HEK293 (cell line): ENCODE data around the gene ZNF764.
A peak's percentile ranks its signal among the peaks of the same experiment; 100 is the strongest.
"Not testable (repeated sequence)": the region's sequence is repeated elsewhere in the genome, so short reads cannot be mapped to it uniquely, and the experiment has no call there.

Experiments used
- CTCF ChIA-PET: fragments of 350-600 bp; formaldehyde crosslinking; extraction: SDS; loops from one replicate; lab custom pipeline; 2021; ENCODE audit warnings: antibody characterized with exemption; lab: Yijun Ruan, JAX
- POLR2A ChIA-PET: fragments of 300-600 bp; formaldehyde crosslinking; extraction: SDS; loops from one replicate; lab custom pipeline; 2020; ENCODE audit warnings: antibody characterized with exemption, inconsistent platforms; lab: Yijun Ruan, JAX
- H3K27ac ChIP-seq: fragments of 200-500 bp; sonication (Bioruptor generic); 2 replicates; pipeline ENCODE4 v1.5.1; 2014; ENCODE audit warnings: low read depth, low read length, control low read depth, inconsistent platforms; ENCODE audit errors: extremely low read depth
- H3K36me3 ChIP-seq, 2 experiments: fragments of 200-500 bp in 1 of 2; sonication (Bioruptor generic) in 1 of 2; 1 replicate in 1 of 2; 2 replicates in 1 of 2; pipeline ENCODE4 v1.5.1; 2014 to 2017; ENCODE audit warnings: inconsistent platforms in 2 of 2, low read length in 2 of 2; ENCODE audit not compliant: control insufficient read depth in 2 of 2, insufficient read depth in 1 of 2
- H3K4me1 ChIP-seq: fragments of 200-500 bp; sonication (Bioruptor generic); 2 replicates; pipeline ENCODE4 v1.5.1; 2014; ENCODE audit warnings: mild to moderate bottlenecking, low read length, inconsistent platforms; ENCODE audit not compliant: control insufficient read depth, insufficient read depth
- H3K4me3 ChIP-seq: 2 replicates; pipeline ENCODE4 v1.5.1; 2011; ENCODE audit warnings: low read depth, mild to moderate bottlenecking, control low read depth, low read length, moderate library complexity
- H3K9me3 ChIP-seq: fragments of 200-500 bp; sonication (Bioruptor generic); 2 replicates; pipeline ENCODE4 v1.5.1; 2014; ENCODE audit warnings: low read depth, low read length, inconsistent platforms; ENCODE audit not compliant: control insufficient read depth, insufficient read depth
- ATF2 ChIP-seq: fragments of 450-650 bp; formaldehyde crosslinking; IDR thresholded peaks from 2 replicates; pipeline ENCODE4 v1.5.1; 2016; ENCODE audit warnings: missing biosample characterization, missing genetic modification characterization, low read depth
- MYNN ChIP-seq: fragments of 450-650 bp; formaldehyde crosslinking; IDR thresholded peaks from 2 replicates; pipeline ENCODE4 v1.5.1; 2016; ENCODE audit warnings: missing biosample characterization, missing genetic modification characterization, borderline replicate concordance
- SCRT1 ChIP-seq: fragments of 450-650 bp; formaldehyde crosslinking; IDR thresholded peaks from 2 replicates; pipeline ENCODE4 v1.5.1; 2016; ENCODE audit warnings: missing biosample characterization, missing genetic modification characterization, borderline replicate concordance
- SCRT2 ChIP-seq: fragments of 450-650 bp; formaldehyde crosslinking; IDR thresholded peaks from 2 replicates; pipeline ENCODE4 v1.5.1; 2016; ENCODE audit warnings: missing biosample characterization, missing genetic modification characterization
- SP3 ChIP-seq: fragments of 450-650 bp; formaldehyde crosslinking; IDR thresholded peaks from 2 replicates; pipeline ENCODE4 v1.5.1; 2016; ENCODE audit warnings: missing biosample characterization, missing genetic modification characterization
- TSHZ1 ChIP-seq: fragments of 450-650 bp; formaldehyde crosslinking; IDR thresholded peaks from 2 replicates; pipeline ENCODE4 v1.5.1; 2016; ENCODE audit warnings: missing biosample characterization, missing genetic modification characterization, borderline replicate concordance
- ZBTB8A ChIP-seq: fragments of 450-650 bp; formaldehyde crosslinking; IDR thresholded peaks from 2 replicates; pipeline ENCODE4 v1.5.1; 2016; ENCODE audit warnings: missing biosample characterization, missing genetic modification characterization
- ZNF391 ChIP-seq: fragments of 450-650 bp; formaldehyde crosslinking; IDR thresholded peaks from 2 replicates; pipeline ENCODE4 v1.5.1; 2016; ENCODE audit warnings: low read depth, missing biosample characterization, missing genetic modification characterization, borderline replicate concordance
- ZNF518A ChIP-seq: fragments of 450-650 bp; formaldehyde crosslinking; conservative IDR thresholded peaks from 2 replicates; pipeline ENCODE4 v1.5.1; 2016; ENCODE audit warnings: low read depth, missing biosample characterization, missing genetic modification characterization
- ZNF561 ChIP-seq: fragments of 450-650 bp; IDR thresholded peaks from 2 replicates; pipeline ENCODE4 v1.5.1; 2018; ENCODE audit warnings: missing biosample characterization, missing genetic modification characterization, borderline replicate concordance
- ZNF571 ChIP-seq: fragments of 450-650 bp; formaldehyde crosslinking; IDR thresholded peaks from 2 replicates; pipeline ENCODE4 v1.5.0; 2017; ENCODE audit warnings: missing biosample characterization, missing genetic modification characterization
- ZNF596 ChIP-seq: fragments of 450-650 bp; IDR thresholded peaks from 2 replicates; pipeline ENCODE4 v1.5.0; 2018; ENCODE audit warnings: missing biosample characterization, mild to moderate bottlenecking, missing genetic modification characterization, moderate library complexity
- ZNF624 ChIP-seq: fragments of 450-650 bp; formaldehyde crosslinking; IDR thresholded peaks from 2 replicates; pipeline ENCODE4 v1.5.1; 2017; ENCODE audit warnings: missing biosample characterization, missing genetic modification characterization
- ZNF76 ChIP-seq: fragments of 450-650 bp; formaldehyde crosslinking; IDR thresholded peaks from 2 replicates; pipeline ENCODE4; 2016; ENCODE audit warnings: low read depth, missing biosample characterization, missing genetic modification characterization, borderline replicate concordance
- ZNF776 ChIP-seq: fragments of 450-650 bp; formaldehyde crosslinking; IDR thresholded peaks from 2 replicates; pipeline ENCODE4 v1.5.0; 2017; ENCODE audit warnings: missing biosample characterization, missing genetic modification characterization, borderline replicate concordance
- ZNF777 ChIP-seq: fragments of 450-650 bp; formaldehyde crosslinking; IDR thresholded peaks from 2 replicates; pipeline ENCODE4 v1.5.1; 2017; ENCODE audit warnings: missing biosample characterization, missing genetic modification characterization, borderline replicate concordance
- ZXDB ChIP-seq: fragments of 450-650 bp; formaldehyde crosslinking; IDR thresholded peaks from 2 replicates; pipeline ENCODE4 v1.5.1; 2016; ENCODE audit warnings: missing biosample characterization, missing genetic modification characterization

ZNF764 gene

DNA sequence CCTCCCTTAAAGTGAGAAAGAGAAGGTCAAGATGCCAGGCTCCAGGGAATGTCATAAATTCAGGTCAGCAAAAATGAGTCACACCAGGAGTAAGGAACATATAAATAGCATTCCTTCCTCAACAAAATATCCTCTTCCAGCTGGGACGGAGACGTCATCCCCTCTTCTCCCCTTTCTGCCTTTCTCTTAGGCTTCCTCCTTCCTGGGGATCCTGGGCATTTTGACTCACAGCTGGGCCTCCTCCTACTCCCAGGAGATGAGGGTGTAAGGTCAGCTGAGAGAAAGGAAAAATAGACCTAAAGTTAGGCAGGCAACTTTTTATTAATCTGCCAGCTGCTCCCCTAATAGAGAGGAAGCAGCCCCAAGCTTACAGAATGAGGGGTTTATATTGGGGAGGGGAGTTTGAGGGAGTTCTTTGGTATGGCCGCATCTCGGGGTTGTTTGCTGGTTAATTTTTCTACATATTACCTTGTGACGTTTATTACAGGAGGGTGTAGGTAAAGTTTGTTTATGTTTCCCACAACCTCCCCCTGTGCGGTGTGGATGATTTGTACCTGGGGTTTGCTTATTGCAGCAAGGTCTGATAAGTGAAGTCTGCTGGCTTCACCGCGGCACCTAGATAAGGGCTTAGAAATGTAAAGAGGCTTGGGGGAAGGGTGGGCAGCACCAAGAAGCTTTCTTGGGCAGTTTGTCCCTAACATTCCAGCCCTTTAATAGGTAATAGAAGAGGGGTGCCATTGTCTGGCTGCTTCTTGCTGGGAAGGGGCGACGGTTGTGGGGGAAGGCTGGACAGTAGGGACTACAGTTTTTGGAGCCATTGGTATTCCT lies 16.5 kb downstream of the ZNF764 start (continued):
- TF ChIP-seq ZNF518A (tag by site-specific recombination): no peak
- TF ChIP-seq SCRT2 (tag by site-specific recombination): no peak
- TF ChIP-seq ZNF624 (tag by site-specific recombination): no peak
- TF ChIP-seq ZNF777 (tag by site-specific recombination): no peak
- no peak for TF ChIP-seq ZNF571
- no peak for TF ChIP-seq MYNN (tag by site-specific recombination)
- no peak for TF ChIP-seq SCRT1 (tag by site-specific recombination)
- TF ChIP-seq ZXDB (tag by site-specific recombination): peak; percentile 13; the same call in 1 of the 2 replicates
- TF ChIP-seq ZNF76 (tag by site-specific recombination): peak; percentile 7; the same call in 1 of the 2 replicates
- peak; percentile 50 for TF ChIP-seq ZBTB8A (tag by site-specific recombination)
- no peak for TF ChIP-seq ZNF391 (tag by site-specific recombination)
- TF ChIP-seq ZNF776 (tag by site-specific recombination): no peak
- no peak for TF ChIP-seq ATF2 (tag by site-specific recombination)
- TF ChIP-seq ZNF596 (tag by site-specific recombination): no peak
- no peak for TF ChIP-seq SP3 (tag by site-specific recombination)
- TF ChIP-seq ZNF561 (tag by site-specific recombination): no peak
- no peak for TF ChIP-seq TSHZ1 (tag by site-specific recombination)
- TF ChIP-seq, all 188 proteins: peak for 24

DNA sequence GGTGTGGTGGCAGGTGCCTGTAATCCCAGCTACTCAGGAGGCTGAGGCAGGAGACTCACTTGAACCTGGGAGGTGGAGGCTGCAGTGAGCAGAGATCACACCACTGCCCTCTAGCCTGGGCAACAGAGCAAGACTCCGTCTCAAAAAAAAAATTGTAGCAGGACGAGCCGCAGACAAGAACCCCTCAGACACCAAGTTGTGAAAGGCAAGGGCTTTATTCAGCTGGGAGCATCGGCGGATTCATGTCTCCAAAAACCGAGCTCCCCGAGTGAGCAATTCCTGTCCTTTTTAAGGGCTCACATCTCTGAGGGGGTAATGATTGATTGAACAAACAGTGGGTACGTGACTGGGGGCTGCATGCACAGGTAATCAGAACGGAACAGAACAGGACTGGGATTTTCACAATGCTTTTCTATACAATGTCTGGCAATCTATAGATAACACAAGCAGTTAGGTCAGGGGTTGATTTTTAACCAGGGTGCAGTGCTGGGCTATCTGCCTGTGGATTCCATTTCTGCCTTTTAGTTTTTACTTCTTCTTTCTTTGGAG lies 17.2 kb downstream of the ZNF764 start:
- POLR2A ChIA-PET: interaction anchor here (1.2 to 3.1 kb wide), 4 partner anchors 11 to 93 kb away, joined by 3 to 12 read pairs (median 4); partner anchors contain the start of genes ZNF688 and ZNF764
- H3K36me3 ChIP-seq, H3K4me3 ChIP-seq, H3K9me3 ChIP-seq, H3K27ac ChIP-seq, H3K4me1 ChIP-seq: not testable (repeated sequence)
- CTCF ChIA-PET: interaction anchor here (0.6 kb wide), 2 partner anchors 7 to 73 kb away, joined by 4 to 6 read pairs; no protein-coding TSS in a partner anchor
